Stimulated activated naive CD8-positive, alpha-beta T cell treated with anti-CD3 and anti-CD28 coated beads, Interleukin-15, amount 100 ng/mL, for 72 hours (primary cell): Measurements from ENCODE around the gene ABHD5.
"Not testable (repeated sequence)": the region's sequence is repeated elsewhere in the genome, so short reads cannot be mapped to it uniquely, and the experiment has no call there.

Experiments
- ATAC-seq: fragments of 150-1000 bp; cut with Tn5 transposase; 2 replicates; pipeline ENCODE4 v1.10.0; 2021; ENCODE audit warnings: mild to moderate bottlenecking, moderate library complexity
- DNase-seq, 2 donors: peaks; one replicate each; pipeline ENCODE4 v3.0.0; 2021 to 2022
- H3K27ac Mint-ChIP-seq, 2 donors: one replicate each; pipeline ENCODE4 v1.8.0; 2022; ENCODE audit warnings: mild to moderate bottlenecking in 2 of 2, mixed read lengths in 2 of 2, moderate library complexity in 2 of 2
- H3K27me3 Mint-ChIP-seq: one replicate; pipeline ENCODE4 v1.8.0; 2022; ENCODE audit warnings: mixed read lengths
- H3K4me1 Mint-ChIP-seq: one replicate; pipeline ENCODE4 v1.8.0; 2022; ENCODE audit warnings: mild to moderate bottlenecking, mixed read lengths
- H3K4me3 Mint-ChIP-seq, 2 donors: one replicate each; pipeline ENCODE4 v1.8.0; 2022; ENCODE audit warnings: mild to moderate bottlenecking in 2 of 2, mixed read lengths in 2 of 2, moderate library complexity in 1 of 2
- H3K9me3 Mint-ChIP-seq, 2 donors: one replicate each; pipeline ENCODE4 v1.8.0; 2022; ENCODE audit warnings: mixed read lengths in 2 of 2

Gene ABHD5

DNA sequence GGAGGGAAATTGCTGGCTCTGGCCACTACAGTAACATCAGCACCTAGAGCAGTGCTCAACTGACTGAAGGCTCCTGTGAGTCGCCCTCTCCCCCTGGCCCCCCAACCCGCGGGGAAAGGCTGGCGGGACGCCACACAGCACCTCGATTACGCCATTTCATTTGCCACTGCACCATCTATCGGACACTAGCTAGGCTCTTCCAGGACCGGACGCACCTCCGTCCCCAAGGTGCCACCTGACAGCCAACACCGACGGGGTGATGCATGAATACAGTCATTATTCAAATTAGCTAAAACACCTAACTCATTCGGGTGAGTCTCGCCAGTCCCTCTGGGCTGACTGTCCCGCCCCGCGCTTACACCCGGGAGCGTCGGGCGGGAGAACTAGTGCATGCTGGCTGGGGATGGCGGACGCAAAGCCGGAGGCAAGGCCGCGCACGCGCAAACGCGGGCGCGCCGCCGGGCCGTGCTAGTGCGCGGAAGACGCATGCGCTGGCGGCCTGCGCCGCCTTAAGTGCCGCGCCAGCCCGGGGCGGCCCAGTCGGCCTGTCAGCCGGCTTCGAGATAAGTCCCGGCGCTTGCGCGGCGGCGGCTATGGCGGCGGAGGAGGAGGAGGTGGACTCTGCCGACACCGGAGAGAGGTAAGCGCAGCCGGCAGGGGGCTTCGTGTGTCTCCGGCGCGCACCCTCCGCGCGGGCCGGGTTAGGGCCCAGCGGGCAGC lies at the start of gene ABHD5:
ABHD5 (plus strand) TSS at position 539 of the 720 bp plus-strand sequence; CDS start at position 594, 55 bp downstream.
- Mint-ChIP-seq H3K27me3 (no peaks in the 10 kb centered on the region), H3K27ac (peak within 1 kb of the TSS; percentile 95 to 98), H3K4me1 (peaks cover 38% of the 10 kb centered on the region), H3K9me3 (no peaks in the 10 kb centered on the region), H3K4me3 (peak within 1 kb of the TSS; percentile 82 to 89)
- ATAC-seq (peak; percentile 91), DNase-seq (peak; percentile 94 to 96)

DNA sequence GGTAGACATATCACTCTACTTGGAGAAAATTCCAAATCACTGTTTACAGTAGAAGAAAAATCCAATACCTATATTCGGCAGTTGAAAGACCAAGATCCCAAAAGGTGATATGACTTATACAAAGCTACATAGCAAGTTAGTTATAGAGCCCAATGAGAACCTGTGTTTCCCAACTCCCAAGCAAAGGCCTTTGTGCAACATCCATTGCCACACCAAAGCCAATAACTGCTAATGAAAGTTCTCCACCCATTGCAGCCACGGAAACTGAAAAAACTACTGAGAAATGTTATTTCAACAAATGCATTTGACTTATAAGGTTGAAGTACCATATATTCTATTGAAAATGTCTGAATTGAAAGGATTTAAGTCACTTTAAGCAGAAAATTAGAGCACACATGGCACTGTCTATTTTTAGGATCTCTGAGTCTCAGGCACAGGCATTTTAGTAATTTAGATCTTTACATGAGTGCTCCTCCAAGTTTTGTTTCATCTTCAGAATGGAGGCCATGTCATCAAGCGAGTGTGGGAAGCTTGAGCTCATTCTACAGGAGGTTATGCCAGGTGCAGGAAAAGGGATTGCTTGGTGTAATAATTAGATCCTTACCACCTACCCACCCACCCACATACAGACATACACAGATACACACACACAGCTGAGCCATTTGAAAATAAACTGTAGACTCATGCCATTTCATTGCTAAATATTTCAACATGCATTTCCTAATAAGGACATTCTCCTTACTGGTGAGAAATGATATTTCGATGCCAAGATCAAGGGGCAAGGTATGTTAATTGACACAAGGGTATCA lies 49.2 kb upstream of the ABHD5 start:
- Mint-ChIP-seq H3K4me1 (peaks cover 8% of the 10 kb centered on the region), H3K27me3 (peaks cover 16% of the 10 kb centered on the region), H3K27ac (no peak overlapping the region), H3K4me3 (no peak overlapping the region), H3K9me3 (no peaks in the 10 kb centered on the region)
- DNase-seq (no peak), ATAC-seq (no peak)

DNA sequence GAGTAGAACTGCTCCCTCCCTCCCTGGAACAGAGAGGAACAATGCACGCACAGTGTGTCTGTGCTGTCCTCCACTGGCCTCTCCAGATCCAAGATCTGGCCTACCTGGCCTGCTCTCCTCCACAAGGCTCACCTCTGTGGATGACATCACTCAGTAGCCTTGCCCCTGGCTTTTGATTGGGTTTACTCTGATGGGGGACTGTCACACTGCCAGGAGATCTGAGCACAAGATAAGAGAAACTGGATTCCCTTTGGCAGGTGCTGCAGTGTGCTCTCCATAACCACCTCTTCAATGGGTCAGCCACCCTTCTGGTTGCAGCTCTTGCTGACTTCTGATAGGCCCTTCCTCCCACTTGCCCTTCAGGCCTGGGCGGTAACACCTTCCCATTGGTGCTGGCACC lies 46.3 kb upstream of the ABHD5 start:
- H3K9me3 Mint-ChIP-seq = no peaks in the 10 kb centered on the region
- H3K4me1 Mint-ChIP-seq = no peaks in the 10 kb centered on the region
- H3K4me3 Mint-ChIP-seq = no peak overlapping the region
- H3K27ac Mint-ChIP-seq = no peak overlapping the region
- DNase-seq (no peak), ATAC-seq (no peak)
- H3K27me3 Mint-ChIP-seq = peaks cover 20% of the 10 kb centered on the region

DNA sequence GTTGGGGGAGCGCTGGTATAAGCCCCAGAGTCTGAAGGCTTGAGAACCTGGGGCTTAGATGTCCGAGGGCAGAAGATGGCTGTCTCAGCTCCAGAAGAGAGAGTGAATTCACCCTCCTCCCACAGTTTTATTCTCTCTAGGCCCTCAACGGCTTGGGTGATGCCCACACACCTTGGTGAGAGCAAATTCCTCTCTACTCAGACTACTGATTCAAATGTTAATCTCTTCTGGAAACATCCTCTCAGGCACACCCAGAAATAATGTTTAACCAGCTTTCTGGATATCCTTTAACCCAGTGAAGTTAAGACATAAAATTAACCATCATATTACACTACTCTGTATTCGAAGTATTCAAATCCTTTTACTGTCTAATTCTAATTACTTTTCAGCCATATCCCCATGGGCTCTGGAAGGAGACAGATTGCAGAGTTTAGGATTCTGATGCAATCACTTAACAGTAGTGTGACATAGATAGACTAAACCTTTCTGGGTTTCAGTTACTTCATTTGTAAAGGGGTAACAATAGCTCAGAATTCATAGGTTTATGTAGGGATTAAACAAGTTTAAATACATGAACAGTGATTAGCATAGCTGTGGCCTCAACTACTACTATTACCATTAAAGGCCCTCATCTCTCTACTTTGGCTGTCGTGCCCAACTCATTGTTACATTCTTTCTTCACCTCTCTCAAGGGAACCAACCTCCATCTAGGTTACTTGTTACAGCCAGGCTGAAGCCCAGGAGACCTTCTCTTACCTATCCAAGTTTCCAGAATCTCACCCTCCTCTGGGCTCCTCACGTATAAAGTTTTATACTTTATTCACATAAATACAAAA lies 43.2 kb upstream of the ABHD5 start:
- Mint-ChIP-seq H3K9me3 (no peaks in the 10 kb centered on the region), H3K27ac (peak overlapping the region in 1 of 2 donors; percentile 33), H3K27me3 (peaks cover 29% of the 10 kb centered on the region), H3K4me3 (no peak overlapping the region), H3K4me1 (no peaks in the 10 kb centered on the region)
- DNase-seq (no peak), ATAC-seq (no peak)

DNA sequence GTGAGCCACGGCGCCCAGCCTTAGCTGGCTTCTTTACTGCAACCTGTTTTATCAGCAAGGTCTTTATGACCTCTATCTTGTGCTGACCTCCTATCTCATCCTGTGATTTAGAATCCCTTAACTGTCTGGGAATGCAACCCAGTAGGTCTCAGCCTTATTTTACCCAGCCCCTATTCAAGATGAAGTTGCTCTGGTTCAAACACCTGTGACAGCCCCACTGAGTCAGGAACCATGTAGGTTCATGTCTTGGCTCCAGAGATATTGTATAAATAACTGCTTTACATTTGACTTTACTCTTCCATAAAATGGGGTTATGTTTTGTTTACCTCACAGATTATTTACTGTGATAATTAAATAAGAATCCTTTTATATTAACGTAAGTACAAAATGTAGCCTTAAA lies 41.8 kb upstream of the ABHD5 start:
- no peaks in the 10 kb centered on the region for H3K4me1 Mint-ChIP-seq
- H3K27me3 Mint-ChIP-seq = peaks cover 24% of the 10 kb centered on the region
- no peak for ATAC-seq
- no peak overlapping the region for H3K27ac Mint-ChIP-seq
- no peak overlapping the region for H3K4me3 Mint-ChIP-seq
- H3K9me3 Mint-ChIP-seq = no peaks in the 10 kb centered on the region
- DNase-seq = no peak

DNA sequence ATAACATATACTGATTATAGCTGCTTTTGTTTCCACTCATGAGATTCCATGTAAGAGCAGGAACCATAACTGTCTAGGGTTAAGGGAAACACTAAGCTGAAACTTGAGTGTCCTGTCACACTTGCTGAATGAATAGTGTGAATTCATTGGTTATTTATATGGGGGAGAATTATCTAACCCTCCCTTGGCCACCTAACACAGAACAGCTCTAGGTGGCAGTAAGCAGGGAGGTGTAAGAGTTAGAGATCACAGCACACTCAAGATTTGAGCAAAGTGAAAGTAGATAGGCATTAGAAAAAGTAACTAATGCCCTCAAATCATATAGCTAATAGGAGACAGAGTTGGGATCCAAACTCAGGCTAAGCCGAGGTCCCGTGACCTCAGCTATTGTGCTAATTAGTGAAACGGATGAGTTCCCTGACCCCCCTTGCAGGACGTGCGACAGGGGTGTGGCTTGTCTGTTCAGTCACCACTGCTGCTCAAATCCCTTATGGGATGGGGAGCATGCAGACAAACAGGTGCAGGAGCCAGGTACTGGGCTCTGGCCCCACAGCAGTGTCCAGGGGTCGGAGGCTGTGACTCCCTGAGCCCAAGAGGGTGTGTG lies 41.3 kb upstream of the ABHD5 start:
- Mint-ChIP-seq H3K4me3 (no peak overlapping the region), H3K9me3 (no peaks in the 10 kb centered on the region), H3K27me3 (peaks cover 19% of the 10 kb centered on the region), H3K27ac (no peak overlapping the region), H3K4me1 (no peaks in the 10 kb centered on the region)
- no peak for DNase-seq
- no peak for ATAC-seq

DNA sequence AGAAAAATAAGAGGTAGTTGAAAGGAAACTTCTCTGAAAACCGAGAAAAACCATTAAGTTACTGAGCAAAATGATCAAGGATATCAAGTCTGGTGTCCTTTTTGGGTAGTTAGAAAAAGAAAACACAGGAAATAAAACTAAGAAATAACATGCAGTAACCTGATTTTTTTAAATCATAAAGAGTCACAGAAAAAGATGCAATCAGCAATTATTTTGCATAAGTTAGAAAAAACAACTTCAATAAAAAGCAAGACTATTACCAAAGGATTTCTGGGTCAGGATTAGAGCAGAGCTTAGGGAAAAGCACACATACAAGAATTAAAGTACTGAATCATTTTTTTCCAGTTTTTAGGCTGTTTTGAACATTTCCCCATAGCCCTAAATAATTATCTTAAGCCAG lies 40.4 kb upstream of the ABHD5 start:
- peaks cover 14% of the 10 kb centered on the region for H3K27me3 Mint-ChIP-seq
- ATAC-seq (no peak), DNase-seq (no peak)
- no peak overlapping the region for H3K27ac Mint-ChIP-seq
- no peak overlapping the region for H3K4me3 Mint-ChIP-seq
- no peaks in the 10 kb centered on the region for H3K4me1 Mint-ChIP-seq
- H3K9me3 Mint-ChIP-seq = no peaks in the 10 kb centered on the region

DNA sequence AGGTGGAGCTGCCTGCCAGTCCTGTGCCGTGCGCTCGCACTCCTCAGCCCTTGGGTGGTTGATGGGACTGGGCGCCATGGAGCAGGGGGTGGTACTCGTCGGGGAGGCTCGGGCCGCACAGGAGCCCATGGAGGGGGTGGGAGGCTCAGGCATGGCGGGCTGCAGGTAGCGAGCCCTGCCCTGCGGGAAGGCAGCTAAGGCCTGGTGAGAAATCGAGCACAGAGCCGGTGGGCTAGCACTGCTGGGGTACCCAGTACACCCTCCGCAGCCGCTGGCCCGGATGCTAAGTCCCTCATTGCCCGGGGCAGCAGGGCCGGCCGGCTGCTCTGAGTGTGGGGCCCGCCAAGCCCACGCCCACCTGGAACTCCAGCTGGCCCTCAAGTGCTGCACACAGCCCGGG lies 34.3 kb upstream of the ABHD5 start:
- H3K9me3 Mint-ChIP-seq = peaks cover 4 to 10% of the 10 kb centered on the region in 2 donors
- not testable (repeated sequence) for H3K4me1 Mint-ChIP-seq, DNase-seq, ATAC-seq, H3K27me3 Mint-ChIP-seq, H3K4me3 Mint-ChIP-seq, H3K27ac Mint-ChIP-seq

DNA sequence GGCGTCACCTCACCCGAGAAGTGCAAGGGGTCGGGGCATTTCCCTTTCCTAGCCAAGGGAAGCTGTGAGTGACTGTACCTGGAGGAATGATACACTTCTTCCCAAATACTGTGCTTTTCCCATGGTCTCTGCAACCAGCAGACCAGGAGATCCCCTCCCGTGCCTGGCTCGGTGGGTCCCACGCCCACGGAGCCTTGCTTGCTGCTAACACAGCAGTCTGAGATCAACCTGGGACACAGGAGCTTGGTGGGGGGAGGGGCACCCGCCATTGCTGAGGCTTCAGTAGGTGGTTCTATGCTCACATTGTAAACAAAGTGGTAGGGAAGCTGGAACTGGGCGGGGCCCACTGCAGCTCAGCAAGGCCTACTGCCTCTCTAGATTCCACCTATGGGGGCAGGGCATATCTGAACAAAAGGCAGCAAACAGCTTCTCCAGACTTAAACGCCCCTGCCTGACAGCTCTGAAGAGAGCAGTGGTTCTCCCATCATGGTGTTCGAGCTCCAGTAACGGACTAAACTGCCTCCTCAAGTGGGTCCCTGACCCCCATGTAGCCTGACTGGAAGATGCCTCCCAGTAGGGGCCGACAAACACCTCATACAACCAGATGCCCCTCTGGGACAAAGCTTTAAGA lies 31.4 kb upstream of the ABHD5 start:
- ATAC-seq (no peak), DNase-seq (no peak)
- H3K9me3 Mint-ChIP-seq = peaks cover 14 to 25% of the 10 kb centered on the region in 2 donors
- no peak overlapping the region for H3K27ac Mint-ChIP-seq
- no peaks in the 10 kb centered on the region for H3K4me1 Mint-ChIP-seq
- peaks cover 13% of the 10 kb centered on the region for H3K27me3 Mint-ChIP-seq
- H3K4me3 Mint-ChIP-seq = no peak overlapping the region

DNA sequence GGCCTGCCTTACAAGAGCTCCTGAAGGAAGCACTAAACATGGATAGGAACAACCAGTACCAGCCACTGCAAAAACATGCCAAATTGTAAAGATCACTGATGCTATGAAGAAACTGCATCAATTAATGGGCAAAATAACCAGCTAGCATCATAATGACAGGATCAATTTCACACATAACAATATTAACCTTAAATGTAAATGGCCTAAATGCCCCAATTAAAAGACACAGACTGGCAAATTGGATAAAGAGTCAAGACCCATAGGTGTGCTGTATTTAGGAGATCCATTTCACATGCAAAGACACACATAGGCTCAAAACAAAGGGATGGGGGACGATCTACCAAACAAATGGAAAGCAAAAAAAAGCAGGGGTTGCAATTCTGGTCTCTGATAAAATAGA lies 29.4 kb upstream of the ABHD5 start:
- Mint-ChIP-seq H3K27me3 (peaks cover 14% of the 10 kb centered on the region), H3K9me3 (peaks cover 14 to 25% of the 10 kb centered on the region in 2 donors)
- not testable (repeated sequence) for DNase-seq, H3K27ac Mint-ChIP-seq, H3K4me1 Mint-ChIP-seq, H3K4me3 Mint-ChIP-seq, ATAC-seq

DNA sequence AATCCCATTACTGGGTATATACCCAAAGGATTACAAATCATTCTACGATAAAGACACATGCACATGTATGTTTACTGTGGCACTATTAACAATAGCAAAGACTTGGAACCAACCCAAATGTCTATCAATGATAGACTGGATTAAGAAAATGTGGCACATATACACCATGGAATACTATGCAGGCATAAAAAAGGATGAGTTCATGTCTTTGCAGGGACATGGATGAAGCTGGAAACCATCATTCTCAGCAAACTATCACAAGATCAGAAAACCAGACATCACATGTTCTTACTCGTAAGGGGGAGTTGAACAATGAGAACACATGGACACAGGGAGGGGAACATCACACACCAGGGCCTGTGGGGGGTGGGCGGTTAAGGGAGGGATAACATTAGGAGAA lies 25.7 kb upstream of the ABHD5 start:
- not testable (repeated sequence) for ATAC-seq, H3K4me1 Mint-ChIP-seq, H3K4me3 Mint-ChIP-seq, DNase-seq, H3K27ac Mint-ChIP-seq
- Mint-ChIP-seq H3K9me3 (peaks cover 14 to 20% of the 10 kb centered on the region in 2 donors), H3K27me3 (peaks cover 25% of the 10 kb centered on the region)

DNA sequence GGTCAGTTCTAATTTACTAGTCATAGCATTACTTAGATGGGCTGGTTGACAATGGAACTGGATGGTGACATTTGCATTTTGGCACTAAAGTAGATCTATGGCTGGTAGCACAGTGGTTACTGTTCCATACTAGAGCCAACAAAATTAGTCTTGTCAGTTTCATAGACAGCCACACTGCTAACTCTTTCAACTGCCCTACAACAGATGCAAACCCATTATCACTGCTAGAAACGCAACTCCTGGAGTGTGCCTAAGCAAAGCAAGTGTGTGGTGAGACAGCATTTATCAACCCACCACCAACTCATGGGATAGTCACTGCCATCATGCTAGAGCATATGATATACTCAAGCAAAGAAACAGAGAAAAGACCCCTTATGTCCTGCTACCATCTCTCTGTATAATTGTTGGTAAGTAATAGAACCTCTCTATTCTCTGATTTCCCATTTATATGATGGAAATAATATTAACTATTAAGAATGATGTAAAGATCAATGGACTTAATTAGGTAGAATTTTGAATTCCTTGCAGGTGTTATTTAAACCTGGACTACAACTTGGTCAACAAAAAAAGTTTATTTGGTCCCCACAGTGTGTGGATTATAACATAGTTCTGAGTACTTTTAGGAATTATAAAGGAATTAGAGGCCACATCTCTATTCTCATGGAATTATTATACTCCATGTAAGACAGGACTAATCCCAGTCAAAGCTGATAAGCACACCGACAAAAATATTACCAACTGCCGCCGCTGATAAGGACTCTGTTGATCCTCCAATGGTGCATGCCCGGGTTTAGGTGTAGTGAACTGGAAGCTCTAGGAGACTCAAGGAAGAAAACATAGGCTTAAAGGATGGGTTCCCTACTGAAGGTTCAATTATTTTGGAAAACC lies 19.9 kb upstream of the ABHD5 start:
- Mint-ChIP-seq H3K4me3 (no peak overlapping the region), H3K9me3 (no peaks in the 10 kb centered on the region), H3K4me1 (no peaks in the 10 kb centered on the region), H3K27ac (no peak overlapping the region), H3K27me3 (peaks cover 10% of the 10 kb centered on the region)
- ATAC-seq = no peak
- DNase-seq = no peak

DNA sequence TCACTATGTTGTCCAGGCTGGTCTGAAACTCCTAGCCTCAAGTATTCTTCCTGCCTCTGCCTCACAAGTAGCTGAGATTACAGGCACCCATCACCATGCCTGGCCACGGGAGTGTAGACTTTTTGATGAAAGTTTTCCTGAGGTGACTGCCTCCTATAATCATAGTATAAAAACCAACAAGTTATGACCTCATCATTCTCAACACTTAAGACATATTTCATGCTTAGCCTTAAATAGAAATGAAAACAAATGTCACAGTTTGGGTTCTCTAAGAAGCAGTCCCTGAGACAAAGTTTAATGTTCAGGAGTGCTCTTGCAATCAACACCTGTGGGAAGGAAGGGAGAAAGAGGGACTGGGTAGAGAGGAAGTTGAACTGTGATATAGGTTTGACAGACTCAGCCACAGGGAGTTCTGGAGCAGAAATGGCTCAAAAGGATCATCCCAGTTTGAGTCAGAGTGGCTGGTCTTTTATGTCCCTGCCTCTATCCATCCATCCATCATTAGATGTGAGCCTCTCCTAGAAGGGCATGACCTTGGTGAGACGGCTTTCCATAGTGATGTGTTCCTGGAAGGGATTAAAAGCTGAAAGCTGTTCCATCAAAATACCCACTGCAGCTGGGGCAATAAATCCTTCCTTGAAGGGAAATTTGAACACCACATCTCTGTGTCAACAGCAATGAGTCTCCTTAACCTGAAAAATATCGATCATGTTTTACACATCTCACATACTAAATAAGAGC lies 16.2 kb upstream of the ABHD5 start:
- H3K4me1 Mint-ChIP-seq = no peaks in the 10 kb centered on the region
- H3K4me3 Mint-ChIP-seq = no peak overlapping the region
- DNase-seq (no peak), ATAC-seq (no peak)
- peaks cover 5 to 11% of the 10 kb centered on the region in 2 donors for H3K9me3 Mint-ChIP-seq
- no peaks in the 10 kb centered on the region for H3K27me3 Mint-ChIP-seq
- H3K27ac Mint-ChIP-seq = no peak overlapping the region

DNA sequence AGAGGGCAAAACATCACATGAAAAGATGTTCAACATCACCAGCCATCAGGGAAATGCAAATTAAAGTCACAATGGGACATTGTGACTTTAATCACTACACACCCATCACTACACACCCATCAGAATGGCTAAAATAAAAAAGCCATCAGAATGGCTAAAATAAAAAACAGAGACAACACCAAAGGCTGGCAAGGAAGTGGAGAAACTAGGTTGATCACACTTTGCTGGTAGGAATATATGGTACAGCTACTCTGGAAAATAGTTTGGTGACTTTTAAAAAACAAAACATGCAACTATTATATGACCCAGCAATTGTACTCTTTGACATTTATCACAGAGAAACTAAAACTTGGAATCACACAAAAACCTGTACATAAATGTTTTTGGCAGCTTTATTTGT lies 15.1 kb upstream of the ABHD5 start:
- peaks cover 5 to 11% of the 10 kb centered on the region in 2 donors for H3K9me3 Mint-ChIP-seq
- no peak overlapping the region for H3K27ac Mint-ChIP-seq
- H3K4me1 Mint-ChIP-seq = no peaks in the 10 kb centered on the region
- H3K4me3 Mint-ChIP-seq = no peak overlapping the region
- ATAC-seq (no peak), DNase-seq (no peak)
- no peaks in the 10 kb centered on the region for H3K27me3 Mint-ChIP-seq
